MG63 (cell line): ENCODE results near the gene MESP2. TPM values are rescaled to one million over a fixed set of nuclear protein-coding genes. Genes with fewer than 3 reads are reported as not detected.

Experiments used
- DNase-seq: peaks from one replicate; pipeline ENCODE4 v3.0.0-alpha.2; 2020
- H3K27me3 ChIP-seq: fragments of 250-450 bp; sonication (Bioruptor Pico); 2 replicates; pipeline ENCODE4 v1.5.1; 2020; ENCODE audit warnings: mild to moderate bottlenecking, moderate library complexity
- H3K36me3 ChIP-seq: fragments of 250-450 bp; sonication (Bioruptor Pico); 2 replicates; pipeline ENCODE4 v1.5.1; 2020; ENCODE audit warnings: mild to moderate bottlenecking, moderate library complexity
- H3K4me3 ChIP-seq: fragments of 250-450 bp; sonication (Bioruptor Pico); 2 replicates; pipeline ENCODE4 v1.5.1; 2020; ENCODE audit warnings: mild to moderate bottlenecking, moderate library complexity
- H3K9me3 ChIP-seq: fragments of 250-450 bp; sonication (Bioruptor Pico); 2 replicates; pipeline ENCODE4 v1.5.1; 2020; ENCODE audit warnings: mild to moderate bottlenecking, moderate library complexity
- total RNA-seq: library from RNA; depleted of rRNA; stranded (reverse); fragments of >200 nt; shearing (Covaris generic); gene quantifications from 2 replicates; pipeline ENCODE4 v1.2.3, GENCODE V29; 2014; ENCODE audit warnings: low replicate concordance

MESP2 gene
- total RNA-seq, 1 experiment from 2014 or later = 1.8 TPM

GRCh38 chr15:89814112-89814742 is 38.1 kb downstream of the MESP2 start:
- Histone ChIP-seq H3K9me3 (no peaks in the 10 kb centered on the region; the same call in 1 of the 2 replicates), H3K27me3 (no peaks in the 10 kb centered on the region), H3K4me3 (peak overlapping the region; percentile 69), H3K36me3 (peaks cover 41% of the 10 kb centered on the region)
- no peak for DNase-seq

GRCh38 chr15:89815769-89816168 is 39.6 kb downstream of the MESP2 start:
- H3K36me3 ChIP-seq = peaks cover 28% of the 10 kb centered on the region

GRCh38 chr15:89817701-89818280 is 41.7 kb downstream of the MESP2 start:
- Histone ChIP-seq H3K27me3 (no peaks in the 10 kb centered on the region), H3K9me3 (no peaks in the 10 kb centered on the region; the same call in 1 of the 2 replicates), H3K36me3 (peaks cover 11% of the 10 kb centered on the region), H3K4me3 (no peak overlapping the region)
- peak; percentile 85 for DNase-seq

More at GRCh38 chr15:89815769-89816168, 39.6 kb downstream of the MESP2 start:
- DNase-seq = no peak
- Histone ChIP-seq H3K27me3 (no peaks in the 10 kb centered on the region), H3K4me3 (no peak overlapping the region), H3K9me3 (no peaks in the 10 kb centered on the region; the same call in 1 of the 2 replicates)

- no peak overlapping the region for H3K4me3 ChIP-seq
- no peak for DNase-seq
- no peaks in the 10 kb centered on the region for H3K27me3 ChIP-seq
- H3K9me3 ChIP-seq = no peaks in the 10 kb centered on the region; the same call in 1 of the 2 replicates
- H3K36me3 ChIP-seq = peaks cover 6% of the 10 kb centered on the region
These were observed 42.2 kb downstream of the MESP2 start for GRCh38 chr15:89818287-89818686.

GRCh38 chr15:89820666-89821611 is 44.8 kb downstream of the MESP2 start:
- H3K9me3 ChIP-seq = no peaks in the 10 kb centered on the region
- H3K36me3 ChIP-seq = no peaks in the 10 kb centered on the region
- H3K27me3 ChIP-seq = no peaks in the 10 kb centered on the region
- DNase-seq = peak; percentile 93
- H3K4me3 ChIP-seq = 0 out of 2 replicates have a peak overlapping the region, but pooled peaks have one; percentile 1

GRCh38 chr15:89822026-89822425 is 45.9 kb downstream of the MESP2 start:
- Histone ChIP-seq H3K36me3 (no peaks in the 10 kb centered on the region), H3K9me3 (no peaks in the 10 kb centered on the region), H3K4me3 (no peak overlapping the region), H3K27me3 (no peaks in the 10 kb centered on the region)
- DNase-seq = peak; percentile 55

- H3K27me3 ChIP-seq = no peaks in the 10 kb centered on the region
- DNase-seq = no peak
- no peak overlapping the region for H3K4me3 ChIP-seq
- no peaks in the 10 kb centered on the region for H3K9me3 ChIP-seq
- no peaks in the 10 kb centered on the region for H3K36me3 ChIP-seq
These were observed 46.4 kb downstream of the MESP2 start for GRCh38 chr15:89822611-89822950.

- DNase-seq = peak; percentile 83
- Histone ChIP-seq H3K9me3 (no peaks in the 10 kb centered on the region), H3K36me3 (no peaks in the 10 kb centered on the region), H3K27me3 (no peaks in the 10 kb centered on the region), H3K4me3 (no peak overlapping the region)
These were observed 47.0 kb downstream of the MESP2 start for GRCh38 chr15:89822951-89823711.

- H3K9me3 ChIP-seq = no peaks in the 10 kb centered on the region
- no peaks in the 10 kb centered on the region for H3K27me3 ChIP-seq
- DNase-seq = no peak
- H3K4me3 ChIP-seq = no peak overlapping the region
- no peaks in the 10 kb centered on the region for H3K36me3 ChIP-seq
These were observed 47.9 kb downstream of the MESP2 start for GRCh38 chr15:89823836-89824606.

- H3K4me3 ChIP-seq = no peak overlapping the region
- no peaks in the 10 kb centered on the region for H3K36me3 ChIP-seq
- no peaks in the 10 kb centered on the region for H3K9me3 ChIP-seq
- H3K27me3 ChIP-seq = no peaks in the 10 kb centered on the region
- no peak for DNase-seq
These were observed 48.4 kb downstream of the MESP2 start for GRCh38 chr15:89824607-89824867.

- DNase-seq = peak; percentile 50
- Histone ChIP-seq H3K36me3 (no peaks in the 10 kb centered on the region; the same call in 1 of the 2 replicates), H3K9me3 (no peaks in the 10 kb centered on the region), H3K4me3 (no peak overlapping the region), H3K27me3 (no peaks in the 10 kb centered on the region)
These were observed 49.3 kb downstream of the MESP2 start for GRCh38 chr15:89825271-89825940.

GRCh38 chr15:89826671-89827655 is 50.8 kb downstream of the MESP2 start:
- Histone ChIP-seq H3K9me3 (no peaks in the 10 kb centered on the region), H3K4me3 (no peak overlapping the region), H3K27me3 (no peaks in the 10 kb centered on the region), H3K36me3 (peaks cover 4% of the 10 kb centered on the region)
- DNase-seq = no peak

- H3K36me3 ChIP-seq = peaks cover 9% of the 10 kb centered on the region
- no peak overlapping the region for H3K4me3 ChIP-seq
- DNase-seq = no peak
- H3K9me3 ChIP-seq = no peaks in the 10 kb centered on the region
- no peaks in the 10 kb centered on the region for H3K27me3 ChIP-seq
These were observed 51.7 kb downstream of the MESP2 start for GRCh38 chr15:89827829-89828228.
